Osteocyte (in vitro differentiated cells): Measurements from ENCODE around the gene CCDC66. TPM values are rescaled to one million over a fixed set of nuclear protein-coding genes. Genes with fewer than 3 reads are reported as not detected.

ENCODE experiments used
- DNase-seq: peaks from one replicate; pipeline ENCODE4 v3.0.0; 2021; ENCODE audit warnings: mixed read lengths; ENCODE audit not compliant: unreplicated experiment; ENCODE audit errors: extremely low spot score
- H3K27ac Mint-ChIP-seq: one replicate; pipeline ENCODE4 v1.8.0; 2021; ENCODE audit warnings: mild to moderate bottlenecking, mixed read lengths; ENCODE audit not compliant: unreplicated experiment
- H3K27me3 Mint-ChIP-seq: one replicate; pipeline ENCODE4 v1.8.0; 2021; ENCODE audit warnings: mixed read lengths; ENCODE audit not compliant: unreplicated experiment
- H3K36me3 Mint-ChIP-seq: one replicate; pipeline ENCODE4 v1.8.0; 2021; ENCODE audit warnings: mixed read lengths; ENCODE audit not compliant: unreplicated experiment
- H3K4me1 Mint-ChIP-seq: one replicate; pipeline ENCODE4 v1.8.0; 2021; ENCODE audit warnings: mixed read lengths; ENCODE audit not compliant: unreplicated experiment
- H3K4me3 Mint-ChIP-seq: one replicate; pipeline ENCODE4 v1.8.0; 2021; ENCODE audit warnings: mild to moderate bottlenecking, moderate library complexity, mixed read lengths; ENCODE audit not compliant: unreplicated experiment
- H3K9me3 Mint-ChIP-seq: one replicate; pipeline ENCODE4 v1.8.0; 2021; ENCODE audit warnings: mixed read lengths; ENCODE audit not compliant: unreplicated experiment
- CTCF ChIP-seq: fragments of 200-600 bp; sonication (generic); IDR thresholded peaks from 2 replicates; pipeline ENCODE4 v1.5.0; 2021; ENCODE audit warnings: antibody characterized with exemption, mild to moderate bottlenecking, moderate library complexity
- total RNA-seq: library from RNA; stranded (reverse); gene quantifications from 2 replicates; pipeline ENCODE4 v1.2.1, GENCODE V29; 2021

Gene CCDC66
- total RNA-seq, 1 donor from 2014 or later = 24.3 TPM

- TF ChIP-seq CTCF = no peak
- peaks cover 45% of the 10 kb centered on the region for H3K36me3 Mint-ChIP-seq
- H3K9me3 Mint-ChIP-seq = no peaks in the 10 kb centered on the region
- H3K27me3 Mint-ChIP-seq = no peaks in the 10 kb centered on the region
- H3K4me3 Mint-ChIP-seq = no peak overlapping the region
- H3K27ac Mint-ChIP-seq = no peak overlapping the region
- no peaks in the 10 kb centered on the region for H3K4me1 Mint-ChIP-seq
- DNase-seq = no peak
Observed at GRCh38 chr3:56630966-56631365, 74.0 kb downstream of the CCDC66 start.

GRCh38 chr3:56633181-56633580 lies 76.2 kb downstream of the CCDC66 start:
- DNase-seq = no peak
- Mint-ChIP-seq H3K9me3 (no peaks in the 10 kb centered on the region), H3K27ac (no peak overlapping the region), H3K4me3 (no peak overlapping the region), H3K27me3 (no peaks in the 10 kb centered on the region), H3K36me3 (peaks cover 42% of the 10 kb centered on the region), H3K4me1 (no peaks in the 10 kb centered on the region)
- no peak for TF ChIP-seq CTCF

- H3K4me1 Mint-ChIP-seq = no peaks in the 10 kb centered on the region
- no peak for DNase-seq
- no peaks in the 10 kb centered on the region for H3K27me3 Mint-ChIP-seq
- H3K9me3 Mint-ChIP-seq = no peaks in the 10 kb centered on the region
- TF ChIP-seq CTCF = no peak
- H3K4me3 Mint-ChIP-seq = no peak overlapping the region
- H3K27ac Mint-ChIP-seq = no peak overlapping the region
- peaks cover 44% of the 10 kb centered on the region for H3K36me3 Mint-ChIP-seq
Observed at GRCh38 chr3:56633602-56634535, 76.9 kb downstream of the CCDC66 start.

GRCh38 chr3:56645407-56645806 lies 88.4 kb downstream of the CCDC66 start:
- TF ChIP-seq CTCF = no peak
- H3K9me3 Mint-ChIP-seq = no peaks in the 10 kb centered on the region
- H3K27ac Mint-ChIP-seq = no peak overlapping the region
- H3K4me1 Mint-ChIP-seq = peaks cover 10% of the 10 kb centered on the region
- H3K4me3 Mint-ChIP-seq = no peak overlapping the region
- H3K27me3 Mint-ChIP-seq = no peaks in the 10 kb centered on the region
- DNase-seq = no peak
- H3K36me3 Mint-ChIP-seq = peaks cover 54% of the 10 kb centered on the region

- Mint-ChIP-seq H3K27ac (no peak overlapping the region), H3K9me3 (no peaks in the 10 kb centered on the region), H3K36me3 (peaks cover 56% of the 10 kb centered on the region)
Observed at GRCh38 chr3:56654460-56654859, 97.5 kb downstream of the CCDC66 start.

More at GRCh38 chr3:56654460-56654859, 97.5 kb downstream of the CCDC66 start:
- peaks cover 12% of the 10 kb centered on the region for H3K4me1 Mint-ChIP-seq
- DNase-seq = no peak
- no peak for TF ChIP-seq CTCF
- H3K4me3 Mint-ChIP-seq = no peak overlapping the region
- no peaks in the 10 kb centered on the region for H3K27me3 Mint-ChIP-seq
